GM23338 (cell line): Measurements from ENCODE around the gene SBDS.

ENCODE experiments used
- ETS1 ChIP-seq: IDR thresholded peaks from 2 replicates; pipeline ENCODE4 v1.6.1; 2016; ENCODE audit warnings: antibody characterized with exemption
- EZH2 ChIP-seq: fragments of 200-600 bp; sonication (generic); IDR thresholded peaks from one replicate; pipeline ENCODE4 v1.8.0; 2017; ENCODE audit warnings: antibody characterized with exemption, mild to moderate bottlenecking, low read depth; ENCODE audit not compliant: unreplicated experiment
- EZH2phosphoT487 ChIP-seq: fragments of 200-600 bp; sonication (generic); IDR thresholded peaks from one replicate; pipeline ENCODE4 v1.8.1; 2018; ENCODE audit warnings: antibody characterized with exemption; ENCODE audit not compliant: unreplicated experiment
- POLR2AphosphoS5 ChIP-seq: IDR thresholded peaks from 2 replicates; pipeline ENCODE4 v1.6.1; 2016; ENCODE audit warnings: antibody characterized with exemption, low read depth
- TF ChIP-seq, protein P1 (sequence below), 2 experiments: fragments of 200-600 bp in 1 of 2; sonication (generic) in 1 of 2; conservative IDR thresholded peaks; 2 replicates each; pipeline versions ENCODE4 v1.5.1 to v1.6.1; 2016 to 2017; ENCODE audit warnings: antibody characterized with exemption in 2 of 2, low read depth in 2 of 2, mild to moderate bottlenecking in 2 of 2, moderate library complexity in 1 of 2

DNA sequence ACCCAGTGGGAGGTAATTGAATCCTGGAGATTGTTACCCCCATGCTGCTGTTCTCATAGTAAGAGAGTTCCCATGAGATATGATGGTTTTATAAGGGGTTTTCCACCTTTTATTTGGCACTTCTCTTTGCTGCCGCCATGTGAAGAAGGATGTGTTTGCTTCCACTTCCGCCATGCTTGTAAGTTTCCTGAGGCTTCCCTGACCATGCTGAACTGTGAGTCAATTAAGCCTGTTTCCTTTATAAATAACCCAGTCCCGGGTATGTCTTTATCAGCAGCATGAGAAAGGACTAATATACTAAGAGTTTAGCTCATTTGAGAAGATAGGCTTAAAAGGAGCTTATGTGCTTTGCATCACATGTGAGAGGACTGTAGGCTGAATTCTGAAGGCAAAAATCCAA, 45.1 kb downstream of the SBDS start:
- TF ChIP-seq, protein P1, sequence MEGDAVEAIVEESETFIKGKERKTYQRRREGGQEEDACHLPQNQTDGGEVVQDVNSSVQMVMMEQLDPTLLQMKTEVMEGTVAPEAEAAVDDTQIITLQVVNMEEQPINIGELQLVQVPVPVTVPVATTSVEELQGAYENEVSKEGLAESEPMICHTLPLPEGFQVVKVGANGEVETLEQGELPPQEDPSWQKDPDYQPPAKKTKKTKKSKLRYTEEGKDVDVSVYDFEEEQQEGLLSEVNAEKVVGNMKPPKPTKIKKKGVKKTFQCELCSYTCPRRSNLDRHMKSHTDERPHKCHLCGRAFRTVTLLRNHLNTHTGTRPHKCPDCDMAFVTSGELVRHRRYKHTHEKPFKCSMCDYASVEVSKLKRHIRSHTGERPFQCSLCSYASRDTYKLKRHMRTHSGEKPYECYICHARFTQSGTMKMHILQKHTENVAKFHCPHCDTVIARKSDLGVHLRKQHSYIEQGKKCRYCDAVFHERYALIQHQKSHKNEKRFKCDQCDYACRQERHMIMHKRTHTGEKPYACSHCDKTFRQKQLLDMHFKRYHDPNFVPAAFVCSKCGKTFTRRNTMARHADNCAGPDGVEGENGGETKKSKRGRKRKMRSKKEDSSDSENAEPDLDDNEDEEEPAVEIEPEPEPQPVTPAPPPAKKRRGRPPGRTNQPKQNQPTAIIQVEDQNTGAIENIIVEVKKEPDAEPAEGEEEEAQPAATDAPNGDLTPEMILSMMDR (conservative IDR thresholded peaks at IDR 0.05; ENCODE audit: low read depth in 2 of 2), result no peak
- TF ChIP-seq POLR2AphosphoS5, result no peak
- no peak for TF ChIP-seq ETS1
- TF ChIP-seq EZH2phosphoT487, result no peak
- TF ChIP-seq EZH2, result no peak
